Measurements from ENCODE around the gene DYNLT2. TPM values are rescaled to one million over a fixed set of nuclear protein-coding genes. Genes with fewer than 3 reads are reported as not detected.
A peak's percentile ranks its signal among the peaks of the same experiment; 100 is the strongest.

Gene DYNLT2
- total and polyA plus RNA-seq, 2 of the 13 experiments (the other 11 are each of a cell fraction or from before 2014, with no cell fraction given): 2.1 to 4.3 TPM

GRCh38 chr6:169701954-169702839 lies 49.2 kb downstream of the DYNLT2 start, which contains the start of the genes C6orf120 and WDR27 (continued):
- TF ChIP-seq STAT5B (CRISPR knock-in tag; IDR thresholded peaks at IDR 0.05): peak; percentile 55; the same call in 1 of the 2 replicates
- TF ChIP-seq HHEX (CRISPR knock-in tag; IDR thresholded peaks at IDR 0.05): no peak
- peak; percentile 79; the same call in 1 of the 2 replicates for TF ChIP-seq ZNF367 (CRISPR knock-in tag; IDR thresholded peaks at IDR 0.05; ENCODE audit: borderline replicate concordance)
- TF ChIP-seq MTA1 (CRISPR knock-in tag; IDR thresholded peaks at IDR 0.05; ENCODE audit: borderline replicate concordance): peak; percentile 89
- no peak for TF ChIP-seq SRF (IDR thresholded peaks at IDR 0.05; ENCODE audit: low read depth, low read length)
- peak; percentile 82 for TF ChIP-seq MED1 (CRISPR knock-in tag; IDR thresholded peaks at IDR 0.05)
- TF ChIP-seq ZFAT (CRISPR knock-in tag; conservative IDR thresholded peaks at IDR 0.05): 0 out of 2 replicates have a peak, but pooled peaks have one; percentile 20
- TF ChIP-seq ZNF296 (CRISPR knock-in tag; conservative IDR thresholded peaks at IDR 0.05): peak; percentile 43; the same call in 1 of the 2 replicates
- TF ChIP-seq ZNF260 (CRISPR knock-in tag; IDR thresholded peaks at IDR 0.05; ENCODE audit: borderline replicate concordance, low read depth): no peak
- TF ChIP-seq E2F2 (CRISPR knock-in tag; IDR thresholded peaks at IDR 0.05; ENCODE audit: borderline replicate concordance): no peak
- TF ChIP-seq KLF13 (CRISPR knock-in tag; IDR thresholded peaks at IDR 0.05): peak; percentile 58; the same call in 1 of the 2 replicates
- peak; percentile 39; the same call in 1 of the 2 replicates for TF ChIP-seq KLF15 (CRISPR knock-in tag; IDR thresholded peaks at IDR 0.05; ENCODE audit: borderline replicate concordance)
- TF ChIP-seq ZNF276 (CRISPR knock-in tag; IDR thresholded peaks at IDR 0.05; ENCODE audit: low read depth): 0 out of 2 replicates have a peak, but pooled peaks have one; percentile 41
- TF ChIP-seq MIER2 (CRISPR knock-in tag; IDR thresholded peaks at IDR 0.05): peak; percentile 62
- TF ChIP-seq BCLAF1 (IDR thresholded peaks at IDR 0.05): no peak
- TF ChIP-seq, protein P1, sequence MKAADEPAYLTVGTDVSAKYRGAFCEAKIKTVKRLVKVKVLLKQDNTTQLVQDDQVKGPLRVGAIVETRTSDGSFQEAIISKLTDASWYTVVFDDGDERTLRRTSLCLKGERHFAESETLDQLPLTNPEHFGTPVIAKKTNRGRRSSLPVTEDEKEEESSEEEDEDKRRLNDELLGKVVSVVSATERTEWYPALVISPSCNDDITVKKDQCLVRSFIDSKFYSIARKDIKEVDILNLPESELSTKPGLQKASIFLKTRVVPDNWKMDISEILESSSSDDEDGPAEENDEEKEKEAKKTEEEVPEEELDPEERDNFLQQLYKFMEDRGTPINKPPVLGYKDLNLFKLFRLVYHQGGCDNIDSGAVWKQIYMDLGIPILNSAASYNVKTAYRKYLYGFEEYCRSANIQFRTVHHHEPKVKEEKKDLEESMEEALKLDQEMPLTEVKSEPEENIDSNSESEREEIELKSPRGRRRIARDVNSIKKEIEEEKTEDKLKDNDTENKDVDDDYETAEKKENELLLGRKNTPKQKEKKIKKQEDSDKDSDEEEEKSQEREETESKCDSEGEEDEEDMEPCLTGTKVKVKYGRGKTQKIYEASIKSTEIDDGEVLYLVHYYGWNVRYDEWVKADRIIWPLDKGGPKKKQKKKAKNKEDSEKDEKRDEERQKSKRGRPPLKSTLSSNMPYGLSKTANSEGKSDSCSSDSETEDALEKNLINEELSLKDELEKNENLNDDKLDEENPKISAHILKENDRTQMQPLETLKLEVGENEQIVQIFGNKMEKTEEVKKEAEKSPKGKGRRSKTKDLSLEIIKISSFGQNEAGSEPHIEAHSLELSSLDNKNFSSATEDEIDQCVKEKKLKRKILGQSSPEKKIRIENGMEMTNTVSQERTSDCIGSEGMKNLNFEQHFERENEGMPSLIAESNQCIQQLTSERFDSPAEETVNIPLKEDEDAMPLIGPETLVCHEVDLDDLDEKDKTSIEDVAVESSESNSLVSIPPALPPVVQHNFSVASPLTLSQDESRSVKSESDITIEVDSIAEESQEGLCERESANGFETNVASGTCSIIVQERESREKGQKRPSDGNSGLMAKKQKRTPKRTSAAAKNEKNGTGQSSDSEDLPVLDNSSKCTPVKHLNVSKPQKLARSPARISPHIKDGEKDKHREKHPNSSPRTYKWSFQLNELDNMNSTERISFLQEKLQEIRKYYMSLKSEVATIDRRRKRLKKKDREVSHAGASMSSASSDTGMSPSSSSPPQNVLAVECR (CRISPR knock-in tag; IDR thresholded peaks at IDR 0.05; ENCODE audit: borderline replicate concordance): peak; percentile 98
- peak; percentile 74; the same call in 1 of the 2 replicates for TF ChIP-seq ZNF775 (CRISPR knock-in tag; IDR thresholded peaks at IDR 0.05; ENCODE audit: borderline replicate concordance)
- peak; percentile 91 for TF ChIP-seq SRY (CRISPR knock-in tag; IDR thresholded peaks at IDR 0.05)

Measured in HepG2 (cell line).